ENCODE results near the gene MYH9.

The MYH9 gene

DNA sequence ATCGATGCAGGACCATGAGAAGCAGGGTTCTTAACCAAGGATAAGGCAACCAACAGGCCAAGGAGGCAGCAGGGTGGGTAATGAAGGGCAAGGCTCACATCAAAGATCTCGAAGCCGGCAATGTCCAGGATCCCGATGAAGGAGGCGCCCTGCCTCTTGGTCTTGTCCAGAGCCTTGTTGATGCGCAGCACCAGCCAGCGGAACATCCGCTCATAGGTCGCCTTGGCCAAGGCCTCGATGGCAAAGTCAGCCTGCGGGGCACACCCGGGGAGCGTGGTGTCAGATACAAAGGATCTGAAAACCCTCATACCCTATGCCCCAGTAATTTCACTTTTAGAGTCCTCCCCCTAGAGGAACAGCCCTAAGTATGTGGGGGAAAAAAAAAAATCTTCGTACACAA, 71.3 kb downstream of the MYH9 start:
- DNase-seq (ENCODE audit: low read depth in 2 of 2) = no peak

DNA sequence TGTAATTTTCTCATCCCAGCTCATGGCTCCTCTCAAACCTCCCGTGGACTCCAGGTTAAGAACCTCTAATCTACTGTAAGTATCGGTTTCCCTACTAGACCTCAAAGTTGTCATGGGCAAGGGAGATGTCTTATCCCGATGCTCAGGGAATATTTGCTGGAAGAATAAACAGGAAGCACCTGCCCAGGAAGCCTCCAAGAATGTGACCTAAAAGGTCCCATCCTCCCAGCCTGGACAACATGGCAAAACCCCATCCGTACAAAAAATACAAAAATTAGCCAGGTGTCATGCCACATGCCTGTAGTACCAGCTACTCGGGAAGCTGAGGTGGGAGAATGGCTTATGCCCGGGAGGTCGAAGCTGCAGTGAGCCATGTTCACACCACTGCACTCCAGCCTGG, 72.4 kb downstream of the MYH9 start:
- DNase-seq (ENCODE audit: low read depth in 2 of 2) = no peak

- DNase-seq (ENCODE audit: low read depth in 2 of 2) = no peak
These were observed 76.2 kb downstream of the MYH9 start for GRCh38 chr22:36311386-36312085.

GRCh38 chr22:36308880-36309279, 78.9 kb downstream of the MYH9 start:
- no peak for DNase-seq (ENCODE audit: low read depth in 2 of 2)

GRCh38 chr22:36306227-36306626, 81.5 kb downstream of the MYH9 start:
- no peak for DNase-seq (ENCODE audit: low read depth in 2 of 2)

- DNase-seq (ENCODE audit: low read depth in 2 of 2) = no peak
These were observed 82.0 kb downstream of the MYH9 start for GRCh38 chr22:36305813-36306212.

GRCh38 chr22:36304429-36304828, 83.3 kb downstream of the MYH9 start:
- DNase-seq (ENCODE audit: low read depth in 2 of 2) = no peak

DNA sequence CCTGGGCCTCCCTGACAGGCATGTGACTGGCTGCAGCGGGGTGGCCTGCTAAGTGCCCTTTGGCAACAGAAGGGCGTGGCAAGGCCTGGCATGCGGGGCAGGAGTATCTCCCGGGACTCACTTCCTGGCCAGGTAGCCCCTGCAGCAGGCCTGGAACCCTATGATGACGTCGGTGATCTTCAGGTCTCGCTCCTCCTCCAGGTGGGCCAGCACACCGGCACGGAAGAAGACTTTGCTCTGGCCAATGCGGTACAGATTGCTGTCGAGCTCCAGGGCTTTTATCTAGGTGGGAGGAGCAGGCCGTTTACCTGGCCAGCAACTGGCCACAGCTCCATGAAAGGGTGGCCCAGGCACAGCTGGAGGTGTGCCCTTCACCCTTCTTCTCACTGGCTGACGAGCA, 83.9 kb downstream of the MYH9 start:
- no peak for DNase-seq (ENCODE audit: low read depth in 2 of 2)

DNA sequence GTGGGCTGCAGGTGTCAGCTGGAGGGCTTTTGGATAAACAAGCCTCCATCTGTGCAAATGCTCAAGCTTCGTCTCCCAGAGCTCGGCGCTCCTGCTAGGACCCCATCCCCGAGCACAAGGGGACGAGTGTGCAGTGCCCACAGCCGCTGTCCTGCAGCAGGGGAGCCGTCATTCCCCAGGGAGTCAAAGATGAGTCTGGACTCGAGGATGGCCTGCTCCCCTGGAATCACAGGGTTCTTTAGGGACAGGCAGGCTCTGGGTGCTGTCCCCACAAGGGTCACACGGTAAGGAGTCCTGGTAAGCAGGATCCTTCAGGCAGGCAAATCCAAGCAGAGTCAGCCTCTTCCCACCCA, 84.7 kb downstream of the MYH9 start:
- no peak for DNase-seq (ENCODE audit: low read depth in 2 of 2)

- no peak for DNase-seq (ENCODE audit: low read depth in 2 of 2)
These were observed 85.2 kb downstream of the MYH9 start for GRCh38 chr22:36302439-36303114.

DNA sequence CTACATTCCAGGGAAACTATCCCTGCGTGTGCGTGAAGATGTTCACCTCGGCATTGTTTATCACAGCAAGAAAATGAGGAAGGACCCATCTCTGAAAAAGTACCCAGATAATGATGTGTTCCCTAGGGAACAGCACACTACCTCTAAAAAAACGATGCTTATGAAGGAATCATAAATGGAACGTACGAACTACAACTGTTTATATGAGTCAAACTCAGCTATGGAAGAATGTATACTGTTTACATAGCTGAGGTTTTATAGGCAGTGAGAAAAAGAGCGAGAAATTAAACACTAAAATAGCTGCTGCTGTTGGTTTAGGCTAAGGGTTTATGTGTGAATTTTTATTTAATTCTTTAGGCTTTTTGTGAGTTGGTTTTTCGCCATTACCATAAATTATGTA, 85.9 kb downstream of the MYH9 start:
- no peak for DNase-seq (ENCODE audit: low read depth in 2 of 2)

- DNase-seq (ENCODE audit: low read depth in 2 of 2) = peak; percentile 59 to 66
These were observed 86.4 kb downstream of the MYH9 start for GRCh38 chr22:36301384-36301828.

DNA sequence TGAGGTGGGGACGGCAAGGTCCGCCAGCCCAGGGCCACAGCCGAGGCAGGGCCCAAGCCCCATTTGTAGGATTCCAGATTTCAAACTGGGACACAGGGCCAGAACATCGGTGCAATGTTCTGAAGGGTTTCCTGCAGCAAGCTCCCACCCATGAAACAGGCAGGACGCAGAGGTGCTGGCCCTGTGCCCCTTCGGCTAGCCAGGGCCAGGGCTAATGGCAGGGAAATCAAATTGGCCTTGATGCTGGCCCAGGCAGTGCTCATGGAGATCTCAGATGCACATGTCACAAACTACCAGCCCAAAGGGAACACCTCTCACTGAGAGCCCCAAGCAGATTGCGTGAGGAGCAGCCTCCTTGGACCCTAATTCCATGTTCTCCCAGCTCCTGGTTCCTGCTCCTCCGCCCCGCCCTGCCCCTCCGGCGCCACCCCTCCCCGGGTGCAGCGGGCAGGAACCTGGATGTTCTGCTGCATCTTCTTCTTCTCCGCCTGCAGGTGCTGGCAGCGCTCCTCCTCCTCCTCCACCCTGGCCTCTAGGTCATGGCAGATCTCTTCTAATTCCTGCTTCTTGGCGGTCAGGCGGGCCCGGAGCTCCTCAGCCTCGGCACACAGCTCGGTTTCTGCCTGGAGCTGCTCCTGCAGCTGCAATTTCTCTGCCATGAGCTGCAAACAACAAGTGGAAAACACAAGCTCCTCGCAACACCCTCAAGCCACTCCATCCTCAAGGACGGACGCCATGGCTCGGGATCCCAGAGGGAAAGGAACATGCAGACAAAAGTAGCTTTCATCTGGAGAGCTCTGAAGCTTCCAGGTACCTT, 87.2 kb downstream of the MYH9 start:
- DNase-seq (ENCODE audit: low read depth in 2 of 2) = no peak

- no peak for DNase-seq (ENCODE audit: low read depth in 2 of 2)
These were observed 87.9 kb downstream of the MYH9 start for GRCh38 chr22:36299911-36300310.

GRCh38 chr22:36299295-36299694, 88.5 kb downstream of the MYH9 start:
- DNase-seq (ENCODE audit: low read depth in 2 of 2) = no peak

- DNase-seq (ENCODE audit: low read depth in 2 of 2) = no peak
These were observed 89.2 kb downstream of the MYH9 start for GRCh38 chr22:36298601-36299000.

GRCh38 chr22:36298118-36298517, 89.6 kb downstream of the MYH9 start:
- no peak for DNase-seq (ENCODE audit: low read depth in 2 of 2)

DNA sequence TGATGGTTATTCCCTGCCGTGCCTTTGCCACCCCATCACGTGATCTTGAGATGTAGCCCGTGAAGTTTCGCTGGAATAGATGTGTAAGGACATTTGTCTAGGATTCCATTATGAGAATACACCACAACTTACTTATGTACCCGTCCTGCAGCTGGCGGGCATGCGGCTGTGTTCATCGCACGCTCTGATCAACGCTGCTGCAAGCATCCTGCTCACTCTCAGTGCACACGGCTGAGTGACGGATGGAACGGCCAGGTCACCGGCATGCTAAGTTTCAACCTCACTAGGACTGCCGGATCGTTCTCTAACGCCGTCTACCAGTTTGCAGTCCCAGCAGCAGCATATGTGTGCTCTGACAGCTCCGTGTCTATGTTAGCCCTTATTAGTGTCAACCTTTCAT, 90.2 kb downstream of the MYH9 start:
- no peak for DNase-seq (ENCODE audit: low read depth in 2 of 2)

- no peak for DNase-seq (ENCODE audit: low read depth in 2 of 2)
These were observed 91.1 kb downstream of the MYH9 start for GRCh38 chr22:36296690-36297089.

GRCh38 chr22:36295247-36295646, 92.5 kb downstream of the MYH9 start:
- DNase-seq (ENCODE audit: low read depth in 2 of 2) = no peak

- DNase-seq (ENCODE audit: low read depth in 2 of 2) = no peak
These were observed 93.0 kb downstream of the MYH9 start for GRCh38 chr22:36294801-36295200.

DNA sequence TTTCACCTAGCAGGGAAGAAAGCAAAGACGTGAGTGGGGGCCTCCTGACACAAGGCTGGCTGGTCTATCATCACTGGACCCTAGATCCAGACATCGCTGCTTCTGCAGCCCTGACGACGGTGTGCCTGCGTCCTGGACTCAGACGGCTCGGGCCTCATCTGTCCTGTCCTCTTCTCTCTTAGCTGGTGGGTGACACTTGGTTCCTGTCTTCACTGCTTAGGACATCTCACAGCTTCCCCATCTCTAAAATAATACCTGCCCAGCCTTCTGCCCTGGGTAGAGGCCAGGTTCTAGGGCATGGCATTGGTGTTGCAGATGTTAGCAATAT, 93.5 kb downstream of the MYH9 start:
- no peak for DNase-seq (ENCODE audit: low read depth in 2 of 2)
